Kidney capillary endothelial cell (primary cell): ENCODE measurements around the gene INTS7.
"Not testable (repeated sequence)": the region's sequence is repeated elsewhere in the genome, so short reads cannot be mapped to it uniquely, and the experiment has no call there.

Source experiments
- DNase-seq: peaks from one replicate; pipeline ENCODE4 v3.0.0-alpha.2; 2018; ENCODE audit warnings: low spot score

The INTS7 gene

DNA sequence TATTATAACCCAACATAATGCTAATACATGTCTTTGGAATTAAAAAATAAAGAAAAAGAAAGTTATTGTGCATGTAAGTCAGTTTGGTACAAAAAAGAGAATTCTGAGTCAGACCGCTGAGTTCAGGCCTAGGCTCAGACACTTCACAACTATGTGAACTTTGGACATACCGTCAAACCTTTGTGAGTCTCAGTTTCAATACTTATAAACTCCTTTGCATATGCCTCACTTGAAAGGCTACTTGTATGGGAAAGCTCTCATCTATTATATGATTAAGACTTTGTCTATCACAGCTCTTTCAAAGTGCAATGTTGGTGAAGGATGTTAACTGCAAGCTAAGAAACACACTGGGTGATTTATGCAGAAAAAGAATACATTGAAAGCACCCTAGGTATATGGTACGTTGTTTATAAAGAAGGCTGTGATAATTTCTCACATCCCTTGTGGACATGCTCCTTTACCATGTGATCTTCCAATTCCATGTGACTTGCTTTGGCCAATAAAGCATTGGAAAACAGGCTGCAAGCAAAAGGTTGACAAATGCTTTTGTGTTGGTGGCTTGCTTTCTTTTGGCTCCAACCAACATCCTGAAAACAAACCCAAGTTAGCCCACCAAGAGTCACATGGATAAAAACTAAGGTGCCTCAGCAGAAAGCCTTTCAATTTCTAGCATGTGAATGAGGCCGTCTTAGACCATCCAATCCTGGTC lies 49.6 kb downstream of the INTS7 start:
- DNase-seq, result no peak

GRCh38 chr1:211978596-211978995 lies 56.8 kb downstream of the INTS7 start:
- no peak for DNase-seq

DNA sequence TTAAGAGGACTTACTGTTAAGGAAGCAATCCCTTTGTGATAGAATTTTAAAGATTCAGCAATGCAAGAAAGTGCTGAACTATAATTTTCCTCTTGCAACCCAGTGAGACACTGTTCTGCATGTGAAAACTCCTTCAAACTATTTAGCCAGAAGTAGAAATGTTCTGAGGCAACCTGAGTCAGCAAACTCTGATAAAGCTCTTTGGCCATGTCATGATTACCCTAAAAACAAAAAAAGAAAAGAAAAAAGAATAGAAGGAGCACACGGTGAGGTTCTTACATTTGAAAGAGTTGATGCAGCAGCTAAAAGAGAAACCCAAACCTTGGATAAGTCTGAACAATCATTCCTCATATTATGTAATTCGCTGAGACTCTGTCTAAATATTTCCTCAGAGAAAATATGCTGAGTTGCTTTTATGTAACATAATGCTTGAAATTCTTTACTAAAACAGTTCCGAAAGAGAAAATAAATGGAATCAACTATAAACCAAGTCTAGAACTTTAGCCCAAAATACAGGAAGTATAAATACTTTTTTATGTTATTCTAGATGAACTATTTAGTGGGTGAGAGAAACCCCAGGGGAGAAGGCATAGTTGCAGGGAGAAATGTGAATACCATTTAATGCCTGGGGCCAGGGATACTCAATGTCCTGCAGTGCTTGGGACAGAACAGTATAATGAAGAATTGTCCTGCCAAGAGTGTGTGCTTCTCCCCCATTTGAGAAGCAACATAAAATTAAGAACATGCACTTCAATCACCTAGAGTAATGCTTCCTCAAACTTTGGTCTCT lies 60.0 kb downstream of the INTS7 start:
- DNase-seq, result no peak

DNA sequence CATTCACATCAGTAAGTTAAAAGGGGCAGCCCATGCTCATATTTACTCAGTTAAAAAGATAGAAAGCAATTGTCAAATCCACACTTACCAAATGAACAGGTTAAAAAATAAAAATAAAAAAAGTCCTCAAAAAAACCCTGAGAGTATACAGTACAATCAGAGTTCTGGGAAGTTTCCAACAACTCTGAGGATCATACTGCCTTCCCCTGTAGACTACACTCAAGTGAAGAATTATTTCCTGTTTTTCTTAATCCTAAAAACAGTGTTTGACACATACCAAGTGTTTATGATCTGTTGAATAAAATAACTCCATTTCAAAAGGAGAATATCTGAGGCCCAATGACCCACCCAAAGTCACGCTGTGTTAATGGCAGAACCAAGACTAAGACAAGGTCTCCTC lies 61.8 kb downstream of the INTS7 start:
- DNase-seq, result no peak

DNA sequence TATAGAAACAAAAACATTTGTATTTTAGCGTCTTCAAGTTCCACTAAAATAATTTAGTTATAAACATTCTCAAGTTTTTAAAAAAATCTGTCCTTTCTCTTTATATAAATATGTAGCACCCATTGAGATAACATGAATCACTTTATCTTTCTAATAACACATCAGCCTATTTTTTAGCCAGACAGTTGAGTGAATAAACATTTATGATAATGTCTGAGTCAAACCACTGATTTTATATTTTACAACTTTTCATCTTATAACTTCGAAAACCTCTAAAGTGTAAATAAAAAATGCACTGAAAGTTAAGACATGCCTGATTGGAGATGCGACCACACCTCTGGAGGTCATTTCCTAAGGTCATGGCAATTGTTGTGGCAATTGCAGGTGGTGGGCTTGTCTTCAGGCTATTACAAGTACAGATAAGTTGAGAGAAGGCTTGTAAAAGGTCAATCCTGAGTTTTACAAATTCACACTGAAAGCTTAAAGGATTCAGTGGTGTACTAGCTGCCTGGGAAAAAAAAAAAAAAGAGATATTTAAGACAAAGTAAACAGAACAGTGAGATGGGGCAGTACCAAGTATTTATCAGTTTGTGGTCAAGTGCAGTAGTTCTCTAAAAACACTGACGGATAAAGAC lies 67.0 kb downstream of the INTS7 start:
- DNase-seq, result no peak

DNA sequence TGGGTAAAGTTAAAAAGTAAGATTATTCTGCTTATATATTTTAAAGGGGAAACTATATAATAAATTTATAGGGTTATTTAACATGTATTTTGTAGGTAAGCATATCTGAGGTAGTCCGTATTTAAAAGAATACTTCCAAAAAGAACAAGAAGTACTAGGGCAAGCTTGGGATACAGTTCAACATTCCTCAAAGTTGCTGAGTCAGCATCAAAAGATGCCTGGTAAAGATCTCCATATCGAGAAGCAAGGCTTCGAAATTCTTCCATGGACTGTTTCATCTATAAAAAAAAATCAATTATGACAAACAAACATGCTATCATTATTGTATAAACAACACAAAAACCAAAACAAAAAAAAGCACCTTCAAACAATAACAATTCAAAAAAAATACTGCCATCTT lies 67.7 kb downstream of the INTS7 start:
- DNase-seq, result no peak

GRCh38 chr1:211965108-211965805 lies 70.1 kb downstream of the INTS7 start:
- no peak for DNase-seq

DNA sequence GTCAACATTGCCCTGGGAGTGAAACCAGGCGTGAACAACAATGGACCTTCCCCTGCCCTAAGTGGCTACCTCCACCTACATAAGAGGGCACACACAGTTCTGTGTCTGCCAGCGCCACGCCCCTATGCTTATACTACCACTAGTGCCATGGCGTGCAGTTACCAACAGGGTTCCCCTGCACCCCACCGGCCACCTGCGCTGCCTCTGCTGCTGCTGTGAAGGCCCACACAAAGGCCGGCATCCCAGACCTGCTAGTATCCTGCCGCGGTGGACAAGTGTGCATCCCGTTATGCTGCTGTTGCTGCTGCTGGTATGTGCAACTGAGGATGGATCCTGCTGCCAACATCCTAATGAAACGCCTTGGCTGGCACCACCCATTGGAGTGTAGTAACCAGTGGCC lies 75.7 kb downstream of the INTS7 start:
- no peak for DNase-seq

GRCh38 chr1:211959221-211959620 lies 76.1 kb downstream of the INTS7 start:
- DNase-seq, result no peak

- not testable (repeated sequence) for DNase-seq
Measured at GRCh38 chr1:211954028-211954427, 81.3 kb downstream of the INTS7 start.

DNA sequence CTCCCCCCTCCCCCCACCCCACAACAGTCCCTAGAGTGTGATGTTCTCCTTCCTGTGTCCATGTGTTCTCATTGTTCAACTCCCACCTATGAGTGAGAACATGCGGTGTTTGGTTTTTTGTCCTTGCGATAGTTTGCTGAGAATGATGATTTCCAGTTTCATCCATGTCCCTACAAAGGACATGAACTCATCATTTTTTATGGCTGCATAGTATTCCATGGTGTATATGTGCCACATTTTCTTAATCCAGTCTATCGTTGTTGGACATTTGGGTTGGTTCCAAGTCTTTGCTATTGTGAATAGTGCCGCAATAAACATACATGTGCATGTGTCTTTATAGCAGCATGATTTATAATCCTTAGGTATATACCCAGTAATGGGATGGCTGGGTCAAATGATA lies 81.8 kb downstream of the INTS7 start:
- DNase-seq, result not testable (repeated sequence)

DNA sequence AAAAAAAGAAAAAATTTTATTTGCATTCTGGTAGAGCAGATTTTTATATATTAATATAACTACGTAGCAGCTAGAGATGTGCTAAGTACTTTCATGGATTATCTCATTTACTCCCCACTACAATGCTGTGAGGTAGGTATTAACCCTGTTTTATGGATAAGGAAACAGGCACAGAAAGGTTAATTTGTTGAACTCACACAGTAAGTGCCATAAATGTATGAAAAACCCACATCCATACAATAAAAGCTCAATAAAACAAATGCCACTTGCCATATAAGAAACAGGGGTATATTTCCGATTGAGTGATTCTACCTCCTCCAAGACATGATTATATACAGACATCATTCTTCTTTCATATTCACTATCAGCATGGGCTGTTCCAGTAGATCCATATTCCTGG lies 83.1 kb downstream of the INTS7 start:
- no peak for DNase-seq

DNA sequence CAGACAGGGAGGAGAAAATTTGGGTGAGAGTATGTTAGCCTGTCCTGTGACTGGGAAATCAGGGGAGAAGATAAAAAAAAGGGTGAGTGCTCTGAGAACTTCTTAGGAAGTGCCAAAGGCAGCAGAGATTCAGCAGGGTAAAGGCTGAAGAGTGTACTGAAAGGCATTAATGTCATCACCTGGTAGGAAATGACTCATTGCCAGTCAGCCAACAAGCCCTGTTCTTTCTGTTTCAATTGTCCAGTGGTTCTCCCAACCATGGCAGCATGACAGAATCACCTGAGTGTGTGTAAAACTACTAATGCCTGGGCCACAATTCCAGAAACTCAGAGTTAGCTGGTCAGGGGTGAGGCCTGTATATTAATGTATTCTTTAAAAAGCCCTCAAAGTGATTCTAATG lies 83.5 kb downstream of the INTS7 start:
- DNase-seq, result peak; percentile 55

DNA sequence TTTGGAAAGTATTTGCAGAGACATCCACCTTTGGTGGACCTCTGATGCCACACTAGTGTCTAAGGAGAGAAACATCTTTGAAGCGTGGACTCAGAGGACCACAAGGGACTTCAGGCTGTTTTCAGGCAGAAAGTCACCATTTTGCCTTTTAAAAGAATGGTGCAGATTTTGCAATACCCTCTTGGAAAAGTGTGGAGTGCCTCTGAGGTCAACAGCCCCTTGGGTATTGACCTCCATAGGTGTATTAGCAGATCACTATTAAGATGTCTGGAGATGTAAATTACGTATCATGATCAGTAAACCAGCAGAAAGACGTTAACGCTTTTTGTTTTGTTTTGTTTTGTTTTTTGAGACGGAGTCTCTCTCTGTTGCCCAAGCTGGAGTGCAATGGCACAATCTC lies 87.0 kb downstream of the INTS7 start:
- no peak for DNase-seq

DNA sequence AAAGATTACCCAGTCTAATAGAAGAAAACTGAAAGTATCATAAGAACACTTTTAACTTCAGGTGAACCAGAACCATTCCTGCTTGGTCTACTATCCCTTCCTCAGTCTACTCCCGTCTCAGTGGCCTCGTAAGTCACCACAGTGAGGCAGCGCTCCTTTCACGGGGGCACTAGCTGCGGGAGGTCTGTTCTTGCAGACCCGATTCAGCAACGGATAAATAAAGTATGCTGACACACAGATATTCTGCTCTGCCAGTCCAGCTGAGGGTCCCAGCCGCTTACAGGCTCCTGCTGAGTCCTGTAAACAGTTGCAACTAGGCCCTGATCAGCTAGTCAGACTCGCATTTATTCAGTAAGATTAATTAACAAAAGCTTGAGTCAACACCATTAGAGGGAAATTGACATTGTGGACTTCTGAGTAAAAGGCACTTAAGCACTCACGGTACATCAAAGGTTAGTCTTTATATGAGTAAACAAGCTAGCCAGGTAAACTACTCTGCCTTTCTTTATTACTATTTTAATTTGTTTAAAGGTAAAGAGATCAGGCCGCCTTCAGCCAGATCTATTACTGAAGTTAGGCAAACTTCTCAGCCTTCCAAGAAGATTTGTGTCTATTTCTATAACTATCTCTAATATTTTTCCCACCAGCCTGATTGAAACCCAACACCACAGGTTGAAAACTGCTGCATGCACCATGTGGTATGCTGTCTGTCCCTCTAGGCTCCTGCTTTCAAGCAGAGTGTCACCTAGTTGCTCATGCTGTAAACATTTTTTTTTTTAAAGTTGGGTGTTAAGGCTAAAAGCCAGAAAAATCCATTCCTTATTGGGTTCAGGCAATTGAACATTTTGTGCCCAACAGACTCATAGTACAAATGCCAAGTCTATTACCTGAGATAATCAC lies 87.7 kb downstream of the INTS7 start:
- DNase-seq, result no peak

GRCh38 chr1:211944733-211945500 lies 90.4 kb downstream of the INTS7 start:
- DNase-seq, result no peak

DNA sequence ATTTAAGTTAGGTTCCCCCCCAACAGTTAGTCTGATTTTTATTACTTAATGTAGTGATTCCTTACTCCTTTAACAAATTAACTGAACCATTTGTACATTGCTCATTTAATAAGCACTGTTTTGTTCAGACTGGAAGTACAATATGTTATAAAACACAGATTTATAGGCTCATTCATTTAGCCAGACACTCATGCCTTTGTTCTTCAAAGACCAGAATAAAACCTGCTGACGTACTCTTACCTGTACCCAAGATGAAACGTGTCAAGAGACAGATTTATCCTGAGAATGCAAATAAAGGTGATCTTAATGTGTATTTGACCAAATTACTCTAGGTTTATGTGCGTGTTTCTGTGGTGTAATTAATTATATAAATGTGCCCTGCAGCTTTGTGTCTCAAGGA lies 92.8 kb downstream of the INTS7 start:
- DNase-seq, result no peak

GRCh38 chr1:211939876-211940468 lies 95.4 kb downstream of the INTS7 start:
- DNase-seq, result no peak

GRCh38 chr1:211938561-211938997 lies 96.8 kb downstream of the INTS7 start:
- no peak for DNase-seq

GRCh38 chr1:211937422-211937821 lies 97.9 kb downstream of the INTS7 start:
- not testable (repeated sequence) for DNase-seq
